ENCODE data around the gene ZNF79.

ZNF79 gene

DNA sequence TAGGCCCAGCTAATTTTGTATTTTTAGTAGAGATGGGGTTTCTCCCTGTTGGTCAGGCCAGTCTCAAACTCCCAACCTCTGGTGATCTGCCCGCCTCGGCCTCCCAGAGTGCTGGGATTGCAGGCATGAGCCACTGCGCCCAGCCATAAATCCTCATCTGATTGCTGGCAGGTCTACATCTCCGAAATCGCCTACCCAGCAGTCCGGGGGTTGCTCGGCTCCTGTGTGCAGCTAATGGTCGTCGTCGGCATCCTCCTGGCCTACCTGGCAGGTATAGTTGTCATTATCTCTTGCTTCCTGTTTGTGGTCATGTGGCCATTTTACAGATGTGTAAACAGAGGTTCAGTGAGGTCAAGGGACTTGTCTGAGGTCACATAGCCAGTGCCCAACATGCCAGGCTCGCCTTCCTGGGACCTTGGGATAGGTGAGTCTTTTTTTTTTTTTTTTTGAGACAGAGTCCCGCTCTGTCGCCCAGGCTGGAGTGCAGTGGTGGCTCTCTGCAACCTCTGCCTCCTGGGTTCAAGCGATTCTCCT is 24.4 kb upstream of the ZNF79 start:
- ChIA-PET CTCF (no interaction called here), POLR2A (interaction anchor here (2.4 kb wide), 1 partner anchor 24 kb away, joined by 9 read pairs; the partner anchor contains the start of gene ZNF79)
- TF ChIP-seq ARNT (IDR thresholded peaks at IDR 0.05) (no peak), L3MBTL2 (conservative IDR thresholded peaks at IDR 0.05) (no peak), HDGF (IDR thresholded peaks at IDR 0.05; ENCODE audit: borderline replicate concordance) (no peak), NFRKB (IDR thresholded peaks at IDR 0.05) (no peak), SP1 (IDR thresholded peaks at IDR 0.05) (no peak), FOXK2 (IDR thresholded peaks at IDR 0.05) (no peak), TARDBP (IDR thresholded peaks at IDR 0.05) (no peak)
- DNase-seq (ENCODE audit: extremely low spot score), result no peak

DNA sequence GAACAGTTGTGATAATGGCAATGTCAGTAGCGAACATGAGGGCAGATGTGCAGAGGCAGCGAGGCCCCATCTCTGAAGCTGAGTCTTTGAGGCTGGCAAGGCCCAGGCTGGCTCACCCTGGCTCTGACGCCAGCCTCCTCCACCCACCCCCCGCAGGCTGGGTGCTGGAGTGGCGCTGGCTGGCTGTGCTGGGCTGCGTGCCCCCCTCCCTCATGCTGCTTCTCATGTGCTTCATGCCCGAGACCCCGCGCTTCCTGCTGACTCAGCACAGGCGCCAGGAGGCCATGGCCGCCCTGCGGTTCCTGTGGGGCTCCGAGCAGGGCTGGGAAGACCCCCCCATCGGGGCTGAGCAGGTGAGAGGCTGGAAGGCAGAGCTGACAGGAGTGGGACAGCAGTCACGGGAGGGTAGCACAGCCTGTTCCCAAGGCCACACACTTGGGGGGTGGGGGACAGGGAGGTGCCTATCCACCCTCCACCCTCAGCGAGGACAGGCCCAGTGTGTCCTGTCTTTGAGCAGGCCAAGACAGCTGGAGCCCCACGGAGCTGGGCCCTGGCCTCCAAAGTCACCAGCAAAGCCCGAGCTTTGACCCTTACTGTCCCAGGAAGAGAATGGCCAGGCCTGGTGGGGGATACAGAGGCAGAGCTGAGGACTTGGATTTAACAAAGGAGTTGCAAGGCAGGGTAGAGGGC is 21.6 kb upstream of the ZNF79 start:
- CTCF ChIA-PET, result no interaction called here
- TF ChIP-seq FOXK2 (IDR thresholded peaks at IDR 0.05) (no peak), LEF1 (IDR thresholded peaks at IDR 0.05; ENCODE audit: borderline replicate concordance) (no peak), ZNF384 (IDR thresholded peaks at IDR 0.05) (no peak), NFRKB (IDR thresholded peaks at IDR 0.05) (no peak), SUZ12 (IDR thresholded peaks at IDR 0.05) (no peak), FOXA1 (IDR thresholded peaks at IDR 0.05) (no peak), FOXM1 (IDR thresholded peaks at IDR 0.05; ENCODE audit: borderline replicate concordance) (no peak), L3MBTL2 (conservative IDR thresholded peaks at IDR 0.05) (no peak), CTBP1 (IDR thresholded peaks at IDR 0.05; ENCODE audit: borderline replicate concordance) (no peak), SP1 (IDR thresholded peaks at IDR 0.05) (no peak), ARNT (IDR thresholded peaks at IDR 0.05) (no peak)
- no peak for DNase-seq (ENCODE audit: extremely low spot score)
- POLR2A ChIA-PET, result no interaction called here

- ChIA-PET CTCF (no interaction called here), POLR2A (interaction anchor here (1.1 kb wide), 1 partner anchor 15 kb away, joined by 3 read pairs; no protein-coding TSS in a partner anchor)
- TF ChIP-seq NFRKB (IDR thresholded peaks at IDR 0.05) (no peak), ZNF384 (IDR thresholded peaks at IDR 0.05) (no peak), TARDBP (IDR thresholded peaks at IDR 0.05) (no peak), ARNT (IDR thresholded peaks at IDR 0.05) (no peak), BHLHE40 (IDR thresholded peaks at IDR 0.05; ENCODE audit: borderline replicate concordance) (no peak), CTBP1 (IDR thresholded peaks at IDR 0.05; ENCODE audit: borderline replicate concordance) (no peak), SP1 (IDR thresholded peaks at IDR 0.05) (no peak), FOXA1 (IDR thresholded peaks at IDR 0.05) (no peak), PKNOX1 (IDR thresholded peaks at IDR 0.05) (no peak), HDGF (IDR thresholded peaks at IDR 0.05; ENCODE audit: borderline replicate concordance) (no peak), L3MBTL2 (conservative IDR thresholded peaks at IDR 0.05) (no peak), SUZ12 (IDR thresholded peaks at IDR 0.05) (no peak), LEF1 (IDR thresholded peaks at IDR 0.05; ENCODE audit: borderline replicate concordance) (no peak), FOXK2 (IDR thresholded peaks at IDR 0.05) (no peak)
- DNase-seq (ENCODE audit: extremely low spot score), result no peak
Measured at GRCh38 chr9:127403507-127404192, 20.5 kb upstream of the ZNF79 start.

DNA sequence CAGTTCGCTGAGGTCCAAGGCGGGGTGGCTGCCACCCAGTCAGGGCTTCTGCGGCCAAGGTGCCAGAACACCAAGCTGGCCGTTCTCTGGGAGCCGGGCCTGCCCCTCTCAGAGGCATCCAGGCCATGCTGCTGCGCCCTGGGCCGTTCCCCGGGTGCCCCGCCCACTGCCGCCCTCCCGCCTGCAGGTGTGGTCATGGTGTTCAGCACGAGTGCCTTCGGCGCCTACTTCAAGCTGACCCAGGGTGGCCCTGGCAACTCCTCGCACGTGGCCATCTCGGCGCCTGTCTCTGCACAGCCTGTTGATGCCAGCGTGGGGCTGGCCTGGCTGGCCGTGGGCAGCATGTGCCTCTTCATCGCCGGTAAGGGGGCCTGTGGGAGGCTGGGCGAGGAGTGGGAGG is 19.6 kb upstream of the ZNF79 start:
- DNase-seq (ENCODE audit: extremely low spot score), result no peak
- TF ChIP-seq LEF1 (IDR thresholded peaks at IDR 0.05; ENCODE audit: borderline replicate concordance) (no peak), L3MBTL2 (conservative IDR thresholded peaks at IDR 0.05) (no peak), HDGF (IDR thresholded peaks at IDR 0.05; ENCODE audit: borderline replicate concordance) (no peak)
- ChIA-PET CTCF (no interaction called here), POLR2A (no interaction called here)

- ChIA-PET POLR2A (no interaction called here), CTCF (no interaction called here)
- TF ChIP-seq ARNT (IDR thresholded peaks at IDR 0.05) (no peak), CTBP1 (IDR thresholded peaks at IDR 0.05; ENCODE audit: borderline replicate concordance) (no peak), FOXM1 (IDR thresholded peaks at IDR 0.05; ENCODE audit: borderline replicate concordance) (no peak), TARDBP (IDR thresholded peaks at IDR 0.05) (no peak), FOXA1 (IDR thresholded peaks at IDR 0.05) (no peak), ZNF384 (IDR thresholded peaks at IDR 0.05) (no peak), BHLHE40 (IDR thresholded peaks at IDR 0.05; ENCODE audit: borderline replicate concordance) (no peak), HDGF (IDR thresholded peaks at IDR 0.05; ENCODE audit: borderline replicate concordance) (no peak), NFRKB (IDR thresholded peaks at IDR 0.05) (no peak), ELF4 (IDR thresholded peaks at IDR 0.05) (no peak), LEF1 (IDR thresholded peaks at IDR 0.05; ENCODE audit: borderline replicate concordance) (no peak), FOXK2 (IDR thresholded peaks at IDR 0.05) (no peak), L3MBTL2 (conservative IDR thresholded peaks at IDR 0.05) (no peak), SP1 (IDR thresholded peaks at IDR 0.05) (no peak), PKNOX1 (IDR thresholded peaks at IDR 0.05) (no peak), SUZ12 (IDR thresholded peaks at IDR 0.05) (no peak)
- no peak for DNase-seq (ENCODE audit: extremely low spot score)
Measured at GRCh38 chr9:127405344-127406125, 18.6 kb upstream of the ZNF79 start.

All from HEK293T (cell line).